GM12878 (cell line): ENCODE measurements around the gene CHRNB2. TPM values are rescaled to one million over a fixed set of nuclear protein-coding genes. Genes with fewer than 3 reads are reported as not detected.

Experiments
- ATAC-seq: fragments of 200-7000 bp; cut with Tn5 transposase; 3 replicates; pipeline ENCODE4 v1.9.1; 2020; ENCODE audit warnings: mild to moderate bottlenecking, moderate library complexity
- BruUV-seq: library from RNA; stranded (reverse); fragments of 400-500 nt; replicated peaks from 2 replicates; lab custom pipeline; 2021; lab: Mats Ljungman, UMichigan
- CTCF ChIA-PET: fragments of 300-600 bp; sonication (Branson Sonifier 250); formaldehyde crosslinking; extraction: SDS; loops from one replicate; lab custom pipeline; 2021; ENCODE audit warnings: inconsistent platforms; lab: Yijun Ruan, JAX
- POLR2A ChIA-PET: fragments of 350-600 bp; formaldehyde crosslinking; extraction: SDS; loops from one replicate; lab custom pipeline; 2021; ENCODE audit warnings: inconsistent platforms; lab: Charles Lee
- RAD21 ChIA-PET: fragments of 300-600 bp; sonication (Branson Sonifier 250); formaldehyde crosslinking; loops from one replicate; lab custom pipeline; 2023; ENCODE audit warnings: antibody characterized with exemption; ENCODE audit not compliant: unreplicated experiment; lab: Charles Lee
- SMC1A ChIA-PET: fragments of 300-600 bp; sonication (Branson Sonifier 250); formaldehyde crosslinking; loops from one replicate; lab custom pipeline; 2023; ENCODE audit not compliant: unreplicated experiment, uncharacterized antibody; lab: Charles Lee
- DNase-seq: peaks from one replicate; pipeline ENCODE4 v3.0.0-alpha.2; 2011; ENCODE audit warnings: low read depth, low spot score
- FAIRE-seq: peaks from 3 replicates; lab custom pipeline; 2011; peaks lifted over from hg19 to GRCh38; lab: Jason Lieb, UNC
- H2AFZ ChIP-seq: 2 replicates; pipeline ENCODE4 v1.6.0; 2011; ENCODE audit warnings: low read depth, low read length, control low read depth; ENCODE audit not compliant: control insufficient read depth
- H3K27ac ChIP-seq: 2 replicates; pipeline ENCODE4 v1.5.1; 2011; ENCODE audit warnings: control low read depth; ENCODE audit not compliant: control insufficient read depth, insufficient read depth
- H3K27me3 ChIP-seq, 2 experiments: replicated peaks in 1 of 2; 2 replicates each; pipeline versions ENCODE4 v1.6.0 to v1.6.1; 2011; ENCODE audit warnings: low read length in 1 of 2; ENCODE audit not compliant: control insufficient read depth in 2 of 2, insufficient read depth in 2 of 2
- H3K36me3 ChIP-seq, 2 experiments: 2 replicates each; pipeline ENCODE4 v1.5.1; 2011; ENCODE audit warnings: low read length in 1 of 2; ENCODE audit not compliant: control insufficient read depth in 2 of 2, insufficient read depth in 2 of 2
- H3K4me1 ChIP-seq: 2 replicates; pipeline ENCODE4 v1.6.1; 2011; ENCODE audit warnings: mild to moderate bottlenecking, low read length, moderate library complexity, mixed read lengths; ENCODE audit not compliant: control insufficient read depth, insufficient read depth
- H3K4me2 ChIP-seq: 2 replicates; pipeline ENCODE4 v1.6.0; 2011; ENCODE audit warnings: control low read depth; ENCODE audit not compliant: control insufficient read depth, insufficient read depth
- H3K4me3 ChIP-seq: fragments of 200-600 bp; sonication (generic); 2 replicates; pipeline ENCODE4 v1.5.1; 2016
- H3K79me2 ChIP-seq: 2 replicates; pipeline ENCODE4 v1.6.0; 2011; ENCODE audit warnings: low read length; ENCODE audit not compliant: control insufficient read depth, insufficient read depth
- H3K9ac ChIP-seq: 2 replicates; pipeline ENCODE4 v1.8.0; 2011; ENCODE audit warnings: low read length, control low read depth, mixed read lengths; ENCODE audit not compliant: control insufficient read depth, insufficient read depth
- H3K9me3 ChIP-seq: replicated peaks from 3 replicates; pipeline ENCODE4 v1.5.1; 2011; ENCODE audit warnings: mild to moderate bottlenecking, low read length; ENCODE audit not compliant: control insufficient read depth, insufficient read depth
- H4K20me1 ChIP-seq: 2 replicates; pipeline ENCODE4 v1.6.0; 2011; ENCODE audit not compliant: control insufficient read depth, insufficient read depth
- BACH1 ChIP-seq: fragments of 450-650 bp; IDR thresholded peaks from 2 replicates; pipeline ENCODE4 v1.6.1; 2017; ENCODE audit warnings: mild to moderate bottlenecking, borderline replicate concordance
- ESRRA ChIP-seq: IDR thresholded peaks from 2 replicates; pipeline ENCODE4 v1.6.1; 2012; ENCODE audit warnings: mild to moderate bottlenecking, low read length, improper control_type of control experiment
- FOS ChIP-seq: IDR thresholded peaks from 3 replicates; pipeline ENCODE4 v1.6.1; 2011; ENCODE audit warnings: borderline replicate concordance; ENCODE audit not compliant: insufficient read length; ENCODE audit errors: extremely low read depth
- IRF4 ChIP-seq: IDR thresholded peaks from 2 replicates; pipeline ENCODE4 v1.6.1; 2011; ENCODE audit warnings: low read depth, low read length
- JUNB ChIP-seq: IDR thresholded peaks from 2 replicates; pipeline ENCODE4 v1.6.1; 2016; ENCODE audit warnings: antibody characterized with exemption, mild to moderate bottlenecking
- RAD21 ChIP-seq: IDR thresholded peaks from 2 replicates; pipeline ENCODE4 v1.6.1; 2011; ENCODE audit warnings: mild to moderate bottlenecking, low read depth, low read length, moderate library complexity; ENCODE audit not compliant: insufficient read depth
- RFX5 ChIP-seq: IDR thresholded peaks from 2 replicates; pipeline ENCODE4 v1.6.1; 2011; ENCODE audit warnings: low read depth, low read length, improper control_type of control experiment
- SIX5 ChIP-seq: IDR thresholded peaks from 2 replicates; pipeline ENCODE4 v1.6.1; 2011; ENCODE audit warnings: mild to moderate bottlenecking, low read depth, low read length, moderate library complexity; ENCODE audit not compliant: severe bottlenecking
- STAT3 ChIP-seq: IDR thresholded peaks from 2 replicates; pipeline ENCODE4 v1.6.1; 2011; ENCODE audit warnings: low read depth, low read length, improper control_type of control experiment
- SUZ12 ChIP-seq: fragments of 200-600 bp; sonication (generic); IDR thresholded peaks from one replicate; pipeline ENCODE4 v1.6.1; 2018; ENCODE audit warnings: antibody characterized with exemption, mild to moderate bottlenecking; ENCODE audit not compliant: unreplicated experiment
- ZBTB40 ChIP-seq: fragments of 450-650 bp; IDR thresholded peaks from 2 replicates; pipeline ENCODE4 v1.6.1; 2016; ENCODE audit warnings: mild to moderate bottlenecking, moderate library complexity, borderline replicate concordance
- ZNF207 ChIP-seq: fragments of 450-650 bp; IDR thresholded peaks from 2 replicates; pipeline ENCODE4 v1.6.1; 2014; ENCODE audit warnings: antibody characterized with exemption, mild to moderate bottlenecking, borderline replicate concordance
- ZNF687 ChIP-seq: fragments of 450-650 bp; IDR thresholded peaks from 2 replicates; pipeline ENCODE4 v1.6.1; 2017; ENCODE audit warnings: mild to moderate bottlenecking, moderate library complexity
- WGBS: methylation state at CpG from one replicate; pipeline ENCODE4 v1.1.6; 2016; ENCODE audit warnings: low lambda C conversion rate; ENCODE audit not compliant: insufficient replicate concordance, insufficient coverage; ENCODE audit errors: missing lambda C conversion rate; 5-methylcytosine and 5-hydroxymethylcytosine counted together
- in situ Hi-C: fragments of 300-500 bp; cut with MboI; formaldehyde crosslinking; loops from 9 replicates; pipeline ENCODE4 v1.14.3; 2018; ENCODE audit warnings: mixed read lengths
- intact Hi-C: fragments of 100-400 bp; cut with micrococcal nuclease; formaldehyde crosslinking; loops from one replicate; pipeline ENCODE4 v1.14.2; 2022; ENCODE audit not compliant: unreplicated experiment
- polyA plus RNA-seq, 11 experiments: library from polyadenylated mRNA; depleted of rRNA in 4 of 11; unstranded in 6 of 11; stranded (reverse) in 5 of 11; fragments of >200 nt; fragmentation: Nextera tagmentation in 4 of 11; fragmentation: Illumina TruSeq in 1 of 11; extraction: Ambion mirVana in 4 of 11; extraction: Trizol in 1 of 11; gene quantifications; 1 replicate in 1 of 11; 2 replicates in 10 of 11; pipeline versions ENCODE4 v1.2.1 to v1.2.3, GENCODE V29; 2011 to 2016; ENCODE audit warnings: inconsistent platforms in 2 of 11, missing spikeins in 2 of 11, low read depth in 1 of 11
- total RNA-seq, 4 experiments: library from RNA; depleted of rRNA in 3 of 4; stranded (reverse); fragments of >200 nt in 3 of 4; fragmentation: Illumina TruSeq in 1 of 4; extraction: Trizol in 1 of 4; gene quantifications; 2 replicates each; pipeline versions ENCODE4 v1.2.1 to v1.2.3, GENCODE V29; 2013 to 2021

Gene CHRNB2
- total and polyA plus RNA-seq, 10 of the 15 experiments (the other 5 are each of a cell fraction or from before 2014, with no cell fraction given), result 0.01 to 0.11 (median 0.03) TPM; not detected in 6

GRCh38 chr1:154575147-154575927, 7.8 kb downstream of the CHRNB2 start:
- Histone ChIP-seq H3K79me2 (no peaks in the 10 kb centered on the region), H4K20me1 (no peaks in the 10 kb centered on the region)
- ChIA-PET POLR2A (no interaction called here), SMC1A (interaction anchor here (0.6 to 2.3 kb wide), 3 partner anchors 16 to 115 kb away, joined by 3 to 8 read pairs (median 3); no protein-coding TSS in a partner anchor)
- BruUV-seq, result no TSS peak
- TF ChIP-seq ZNF687 (no peak), STAT3 (no peak), JUNB (no peak), ZBTB40 (no peak), ESRRA (no peak), RAD21 (no peak), BACH1 (no peak), IRF4 (no peak), RFX5 (no peak), SIX5 (no peak), FOS (no peak), SUZ12 (no peak), ZNF207 (no peak)
- TF ChIP-seq, all 136 proteins: peak for 0
- H3K4me1 ChIP-seq, result no peaks in the 10 kb centered on the region
- WGBS, result 66% methylated on average over 10 of the region's 10 CpGs
- RAD21 ChIA-PET, result no interaction called here
- H3K4me2 ChIP-seq, result no peak overlapping the region
- H3K36me3 ChIP-seq, result peaks cover 4 to 10% of the 10 kb centered on the region in 2 experiments
- no peak overlapping the region for H3K4me3 ChIP-seq
- H3K27me3 ChIP-seq, result no peaks in the 10 kb centered on the region
- H2AFZ ChIP-seq, result no peak overlapping the region
- ATAC-seq (no peak; the same call in 1 of the 3 replicates), FAIRE-seq (no peak), DNase-seq (no peak)
- intact Hi-C loops, result no loop called here
- CTCF ChIA-PET, result interaction anchor here (0.7 to 4.8 kb wide), 3 partner anchors 9 to 92 kb away, joined by 3 to 23 read pairs (median 4); no protein-coding TSS in a partner anchor
- in situ Hi-C loops, result no loop called here
- H3K9ac ChIP-seq, result no peak overlapping the region
- H3K9me3 ChIP-seq, result no peaks in the 10 kb centered on the region
- H3K27ac ChIP-seq, result no peak overlapping the region
